Measurements from ENCODE around the gene AHRR.

The AHRR gene

GRCh38 chr5:368183-369084, 46.9 kb downstream of the AHRR start:
- DNase-seq = peak; percentile 61

GRCh38 chr5:369151-369868, 47.8 kb downstream of the AHRR start:
- peak; percentile 62 for DNase-seq

GRCh38 chr5:369869-370236, 48.3 kb downstream of the AHRR start:
- peak; percentile 45 for DNase-seq

GRCh38 chr5:370311-370958, 48.9 kb downstream of the AHRR start:
- DNase-seq = peak; percentile 49

- peak; percentile 60 for DNase-seq
Measured at GRCh38 chr5:370959-371810, 49.7 kb downstream of the AHRR start.

GRCh38 chr5:371811-372555, 50.5 kb downstream of the AHRR start:
- peak; percentile 64 for DNase-seq

- no peak for DNase-seq
Measured at GRCh38 chr5:372556-372995, 51.1 kb downstream of the AHRR start.

- DNase-seq = peak; percentile 76
Measured at GRCh38 chr5:372996-373709, 51.6 kb downstream of the AHRR start.

GRCh38 chr5:373710-374602, 52.4 kb downstream of the AHRR start:
- peak; percentile 92 for DNase-seq

- DNase-seq = peak; percentile 62
Measured at GRCh38 chr5:374631-375335, 53.3 kb downstream of the AHRR start.

GRCh38 chr5:375336-375920, 53.9 kb downstream of the AHRR start:
- DNase-seq = peak; percentile 57

GRCh38 chr5:375921-376798, 54.6 kb downstream of the AHRR start:
- DNase-seq = peak; percentile 59

GRCh38 chr5:376799-377325, 55.3 kb downstream of the AHRR start:
- DNase-seq = no peak

- DNase-seq = peak; percentile 58
Measured at GRCh38 chr5:377326-377981, 55.9 kb downstream of the AHRR start.

GRCh38 chr5:378301-378891, 56.9 kb downstream of the AHRR start:
- peak; percentile 64 for DNase-seq

GRCh38 chr5:378976-379742, 57.6 kb downstream of the AHRR start:
- peak; percentile 56 for DNase-seq
